HG02763 (cell line): ENCODE results near the gene COL5A2.

Source experiments
- ATAC-seq: cut with Tn5 transposase; IDR thresholded peaks from one replicate; pipeline ENCODE4 v1.9.1; 2021; ENCODE audit warnings: mild to moderate bottlenecking, moderate library complexity; ENCODE audit not compliant: unreplicated experiment

The COL5A2 gene

DNA sequence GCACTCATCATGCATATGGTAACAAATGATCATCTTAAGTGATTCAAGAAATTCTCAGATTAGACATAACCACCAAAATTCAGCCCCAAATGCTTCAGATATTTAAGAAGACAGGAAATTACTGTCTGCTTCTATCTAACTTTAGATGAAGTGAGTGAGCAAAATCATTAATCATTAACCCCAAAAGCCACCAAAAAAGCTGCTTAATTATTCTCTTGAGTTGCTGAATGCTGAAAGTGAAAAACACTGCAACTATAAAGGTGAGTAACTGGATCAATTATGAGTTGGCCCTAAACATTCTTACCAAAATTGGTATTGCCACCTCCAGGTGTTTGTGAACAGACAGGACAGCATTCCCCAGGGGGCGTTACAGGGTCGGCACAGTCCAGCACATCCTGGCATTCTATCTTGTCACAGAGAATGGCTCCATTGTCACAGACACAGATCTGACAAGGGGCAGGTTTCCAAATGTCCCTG, 69.6 kb downstream of the COL5A2 start:
- ATAC-seq = peak; percentile 93

DNA sequence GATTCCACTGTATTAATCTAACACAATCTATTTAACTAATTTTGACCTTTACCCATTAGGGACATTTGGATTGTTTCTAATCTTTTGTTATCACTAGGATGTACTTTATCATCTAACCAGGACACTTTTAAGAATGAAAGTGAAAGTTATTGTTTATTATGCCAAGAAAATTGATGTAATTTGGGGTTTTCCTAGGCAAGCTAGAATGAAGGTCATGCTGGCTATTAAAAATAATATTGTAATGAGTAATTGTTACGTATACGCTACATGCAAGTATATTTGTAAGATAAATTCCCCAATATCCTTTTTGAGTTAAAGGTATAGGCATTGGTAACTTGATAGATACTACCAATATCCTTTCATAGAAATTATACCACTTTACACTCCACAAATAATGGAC, 74.6 kb downstream of the COL5A2 start:
- no peak for ATAC-seq

DNA sequence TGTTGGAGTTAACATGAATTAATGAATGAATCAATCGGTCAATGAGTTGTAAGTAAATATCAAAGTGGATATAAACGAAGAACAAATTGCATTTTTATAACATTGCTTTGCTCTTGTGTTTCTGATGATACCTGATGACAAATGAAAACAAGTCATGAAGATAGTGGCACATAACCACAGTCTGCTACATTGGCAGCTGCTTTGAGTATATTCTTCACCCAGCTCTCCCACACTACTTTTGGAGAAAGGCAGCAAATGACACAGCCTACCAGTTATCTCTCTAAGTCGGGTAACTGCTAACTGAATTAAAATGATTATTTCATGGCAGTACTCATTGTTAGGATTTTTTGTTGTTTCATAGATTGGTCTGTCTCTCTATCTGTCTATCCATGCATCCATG, 76.8 kb downstream of the COL5A2 start:
- no peak for ATAC-seq

DNA sequence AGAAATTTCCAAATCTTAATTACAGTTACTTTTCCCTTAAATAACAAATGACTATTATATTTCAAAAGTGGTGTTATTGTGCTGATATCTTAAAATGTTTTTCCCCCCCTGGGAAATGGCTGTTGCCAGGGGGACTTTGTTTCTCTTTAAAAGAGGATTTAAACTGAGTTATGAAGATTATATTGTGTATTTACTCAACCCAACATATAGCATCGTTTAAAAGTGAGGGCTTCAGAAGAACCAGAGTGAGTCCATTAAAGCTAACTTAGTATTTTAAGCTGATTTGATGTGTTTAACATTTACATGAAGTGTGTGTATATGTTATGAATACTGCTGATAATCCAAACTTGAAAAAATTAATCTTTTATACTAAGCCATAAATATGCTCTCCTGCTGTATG, 81.6 kb downstream of the COL5A2 start:
- ATAC-seq = no peak

DNA sequence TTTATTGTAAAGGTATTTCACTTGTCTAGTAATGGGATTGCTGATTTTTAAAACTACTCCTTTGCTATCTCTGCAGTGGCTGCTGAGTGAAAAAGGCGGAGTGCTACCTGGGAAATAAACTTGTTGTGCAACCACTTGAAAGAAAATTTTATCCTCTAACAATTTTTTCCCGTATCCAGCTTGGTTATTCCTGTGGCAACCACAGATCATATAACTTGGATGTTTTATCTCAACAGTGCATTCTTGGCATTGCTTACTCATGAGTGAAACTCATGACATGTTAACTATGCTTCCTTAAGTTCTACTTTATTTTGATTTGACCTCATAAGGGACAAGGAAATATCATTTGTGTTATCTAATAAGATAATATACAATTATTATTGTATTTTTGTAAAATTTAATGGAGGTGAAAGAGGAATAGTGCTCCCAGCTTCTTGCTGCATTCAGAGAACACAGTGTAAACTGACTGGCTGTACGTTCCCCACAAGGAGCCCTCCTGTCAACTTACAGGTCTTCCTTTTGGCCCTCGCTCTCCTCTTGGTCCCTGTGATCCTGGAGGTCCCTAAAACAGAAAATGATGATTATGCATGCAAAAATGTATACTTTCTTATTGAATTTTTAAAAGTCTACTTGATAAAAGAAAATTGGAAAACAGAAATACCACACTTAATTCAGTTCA, 82.7 kb downstream of the COL5A2 start:
- ATAC-seq = no peak

DNA sequence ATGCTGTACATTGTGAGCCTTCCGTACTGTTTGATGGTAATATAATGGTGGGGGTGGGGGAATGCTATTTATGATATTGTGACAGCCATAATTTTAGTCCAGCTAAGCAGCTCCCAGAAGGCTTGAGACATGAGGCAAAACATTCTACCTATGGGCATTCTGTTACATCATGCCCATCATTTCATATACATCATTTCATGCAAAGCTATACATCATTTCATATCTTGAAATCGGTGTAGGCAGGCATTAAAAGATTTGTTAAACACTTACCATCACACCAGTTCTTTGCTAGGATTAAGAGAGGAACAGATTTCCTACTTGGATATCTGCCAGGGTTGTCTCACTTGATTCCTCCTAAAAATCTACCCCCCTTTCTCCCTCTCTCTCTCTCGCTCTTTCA, 84.5 kb downstream of the COL5A2 start:
- ATAC-seq = no peak

DNA sequence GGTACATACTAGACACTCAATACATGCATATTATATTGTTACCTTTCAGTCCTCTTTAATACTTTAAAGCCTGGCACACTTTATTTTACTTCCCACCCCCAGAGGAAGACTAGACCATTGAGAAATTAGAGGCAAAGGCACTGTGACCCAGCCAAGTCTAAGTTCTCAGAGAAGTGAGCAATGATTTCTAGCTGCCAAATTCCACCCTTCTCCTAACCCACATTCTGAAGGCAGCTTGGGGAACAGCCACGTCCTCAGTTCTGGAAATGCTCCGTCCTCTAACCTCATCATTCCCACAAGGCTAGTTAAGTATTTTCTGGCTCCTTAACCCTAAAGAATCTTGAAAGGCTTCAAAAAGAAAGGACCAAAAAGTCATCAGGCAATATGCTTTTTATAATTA, 86.6 kb downstream of the COL5A2 start:
- ATAC-seq = no peak

DNA sequence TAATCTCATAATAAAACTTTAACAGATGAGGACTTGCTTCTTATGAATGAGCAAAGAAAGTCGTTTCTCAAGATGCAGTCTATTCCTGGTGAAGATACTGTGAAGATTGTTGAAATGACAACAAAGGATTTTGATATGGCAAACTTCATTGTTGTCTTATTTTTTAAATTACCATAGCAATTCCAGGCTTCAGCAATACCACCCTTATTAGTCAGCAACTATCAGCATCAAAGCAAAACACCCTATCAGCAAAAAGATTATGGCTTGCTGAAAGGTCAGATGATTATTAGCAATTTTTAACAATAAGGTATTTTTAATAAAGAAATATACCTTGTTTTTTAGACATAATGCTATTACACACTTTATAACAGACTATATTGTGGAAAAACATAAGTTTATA, 88.3 kb downstream of the COL5A2 start:
- no peak for ATAC-seq

DNA sequence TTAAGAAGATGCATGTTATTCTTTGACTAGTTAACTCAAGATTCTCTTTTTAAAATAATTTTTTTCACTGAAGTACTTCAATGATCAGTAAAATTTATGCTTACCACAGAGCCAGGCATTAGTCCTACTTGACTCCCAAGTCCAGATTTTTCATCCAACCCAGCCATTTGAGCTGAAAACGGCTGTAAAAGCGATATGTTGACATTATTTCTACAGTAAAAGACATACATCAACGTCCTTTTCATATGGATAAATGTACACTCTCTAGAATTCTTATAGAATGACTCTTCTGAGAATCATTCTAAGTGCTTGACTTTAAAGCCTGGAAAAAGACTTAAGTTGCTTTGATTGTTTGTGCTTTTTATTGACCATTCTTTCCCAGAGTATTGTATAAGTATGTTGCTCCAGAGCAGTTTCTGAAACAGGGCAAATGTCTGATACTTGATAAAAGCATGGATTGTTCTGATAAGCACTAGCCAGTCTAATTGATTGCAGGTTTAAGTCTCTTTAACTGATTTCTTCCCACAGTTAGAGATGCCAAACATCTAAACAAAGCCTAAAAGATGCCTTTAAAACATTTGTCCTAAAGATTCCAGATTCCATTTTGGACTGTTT, 90.9 kb downstream of the COL5A2 start:
- ATAC-seq = no peak

DNA sequence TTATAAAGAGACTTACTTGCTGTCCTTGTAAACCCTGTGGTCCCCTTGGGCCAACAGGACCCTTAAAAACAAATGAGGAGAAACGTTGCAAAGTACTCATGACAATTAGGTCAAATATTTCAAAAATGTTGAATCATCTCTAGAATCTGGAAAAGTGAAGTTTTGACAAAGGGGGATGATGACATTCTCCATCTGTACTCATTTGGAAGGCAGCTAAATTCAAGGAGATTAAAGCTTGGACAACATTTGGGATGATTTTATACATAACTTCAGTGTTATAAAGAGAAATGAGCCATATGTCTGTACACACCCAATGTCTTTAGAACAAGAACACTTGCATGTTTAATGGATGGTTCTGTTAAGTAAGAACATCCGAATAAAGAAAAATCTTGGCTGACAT, 92.9 kb downstream of the COL5A2 start:
- ATAC-seq = no peak

DNA sequence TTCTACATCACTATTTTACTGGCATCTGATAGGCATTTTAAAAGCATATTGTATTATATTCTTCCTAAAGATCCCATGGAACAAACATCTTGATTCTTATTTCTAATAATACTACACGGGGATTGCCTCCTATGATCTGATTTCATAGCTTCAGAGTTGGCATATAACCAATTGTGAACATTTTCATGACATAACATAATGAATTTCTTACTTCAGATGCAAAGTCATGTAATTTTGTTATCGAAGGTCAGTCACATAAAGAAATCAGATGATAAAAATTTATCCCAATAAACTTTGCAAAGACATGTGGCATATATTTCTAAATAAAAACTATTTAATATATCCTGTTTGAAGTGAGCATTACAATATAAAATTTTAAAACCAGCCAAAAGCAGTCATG, 93.3 kb downstream of the COL5A2 start:
- no peak for ATAC-seq

DNA sequence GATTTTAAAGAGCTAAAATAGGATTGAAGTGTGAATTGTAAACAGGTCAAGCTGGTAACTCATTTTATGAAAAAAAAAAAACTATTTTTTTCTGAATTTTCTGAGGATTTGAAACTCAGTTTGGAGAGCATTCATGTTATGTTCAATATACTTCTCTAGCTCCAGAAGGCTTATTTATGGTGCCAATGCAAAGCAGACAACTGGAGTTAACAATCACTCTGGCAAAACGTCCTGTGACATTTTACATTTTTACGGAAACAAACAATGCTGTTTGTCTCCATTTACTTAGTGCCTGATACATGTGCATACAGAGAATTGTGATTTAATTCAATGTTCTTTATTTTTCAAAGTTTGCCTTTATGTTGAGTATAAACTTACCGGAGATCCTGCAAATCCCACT, 96.0 kb downstream of the COL5A2 start:
- ATAC-seq = no peak

DNA sequence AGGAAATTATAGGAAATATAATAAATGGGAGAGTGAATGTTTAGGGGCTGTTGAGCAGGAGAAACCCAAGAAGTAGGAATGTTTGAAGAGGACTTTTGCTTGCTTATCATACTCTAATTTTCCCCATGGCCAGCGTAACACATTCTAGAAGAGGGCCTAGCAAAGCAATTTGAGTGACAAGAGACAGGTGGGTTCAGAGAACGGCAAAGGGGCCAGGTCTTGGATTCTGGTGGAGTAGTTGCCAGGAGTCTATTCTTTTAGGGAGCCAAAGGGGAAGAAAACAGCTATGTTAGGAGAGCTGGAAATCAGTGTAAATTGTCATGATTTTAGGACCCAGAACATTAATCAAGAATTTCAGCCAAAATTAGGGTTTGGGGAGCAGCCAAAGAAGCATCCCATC, 96.5 kb downstream of the COL5A2 start:
- ATAC-seq = no peak

DNA sequence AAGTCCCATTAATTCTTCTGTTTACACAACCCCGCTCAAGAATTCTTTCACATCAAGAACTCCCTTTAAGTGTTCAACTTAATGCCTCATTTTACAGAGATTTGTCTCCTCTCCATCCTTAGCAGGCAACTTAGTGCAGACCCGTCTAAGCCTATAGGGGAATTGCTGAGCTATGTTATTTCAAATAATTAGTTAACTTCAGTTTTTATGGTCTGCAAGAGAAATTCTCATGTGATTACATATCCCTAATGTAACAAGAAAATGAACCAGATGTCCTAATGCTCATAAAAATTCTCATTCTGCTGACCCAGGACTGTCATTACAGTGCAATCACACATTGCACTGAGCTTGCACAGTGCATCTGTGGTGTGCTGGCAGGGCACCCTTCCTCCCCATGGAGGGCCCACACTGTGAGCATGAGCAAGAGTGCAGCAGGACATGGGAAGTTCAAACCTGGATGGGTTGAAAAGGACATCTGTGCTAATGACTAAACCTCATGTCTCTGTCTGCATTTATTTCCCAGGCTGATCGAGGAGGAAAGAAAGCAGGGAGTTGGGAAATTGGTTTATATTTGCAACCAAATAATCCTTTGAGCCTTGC, 97.1 kb downstream of the COL5A2 start:
- ATAC-seq = no peak

DNA sequence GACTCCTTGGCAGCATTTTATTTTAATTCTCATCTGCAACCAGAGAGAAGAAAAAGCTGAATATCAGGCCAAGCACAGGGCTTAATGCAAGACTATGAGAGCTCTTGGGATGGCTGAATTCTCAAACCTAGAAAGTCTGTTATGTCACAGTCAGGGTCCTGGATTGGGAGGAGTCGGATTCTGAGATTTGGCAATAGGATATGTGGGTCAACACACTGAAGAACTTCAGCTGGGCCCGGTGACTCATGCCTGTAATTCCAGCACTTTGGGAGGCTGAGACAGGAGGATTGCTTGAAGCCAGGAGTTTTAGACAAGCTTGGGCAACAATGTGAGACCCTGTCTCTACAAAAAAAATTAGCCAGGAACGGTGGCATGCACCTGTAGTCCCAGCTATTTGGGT, 103.0 kb downstream of the COL5A2 start:
- no peak for ATAC-seq

DNA sequence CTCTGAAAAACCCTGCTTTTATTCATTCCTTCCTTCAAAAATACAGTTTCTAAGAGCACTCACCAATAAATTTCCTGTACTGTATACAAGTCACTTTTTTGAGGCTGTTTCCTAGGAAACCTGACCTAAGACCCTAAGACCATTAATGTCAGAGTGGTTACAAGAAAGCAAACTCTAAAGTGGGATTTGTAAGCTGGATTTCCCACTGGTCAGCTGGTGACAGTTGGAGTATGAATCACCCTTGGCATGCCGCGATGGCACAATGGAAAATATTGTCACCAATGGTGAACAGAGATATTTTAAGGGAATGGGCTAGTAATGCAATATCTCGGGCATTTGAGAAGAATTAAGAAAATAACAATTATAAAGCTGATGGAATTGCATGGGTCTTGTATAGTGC, 103.4 kb downstream of the COL5A2 start:
- ATAC-seq = no peak

DNA sequence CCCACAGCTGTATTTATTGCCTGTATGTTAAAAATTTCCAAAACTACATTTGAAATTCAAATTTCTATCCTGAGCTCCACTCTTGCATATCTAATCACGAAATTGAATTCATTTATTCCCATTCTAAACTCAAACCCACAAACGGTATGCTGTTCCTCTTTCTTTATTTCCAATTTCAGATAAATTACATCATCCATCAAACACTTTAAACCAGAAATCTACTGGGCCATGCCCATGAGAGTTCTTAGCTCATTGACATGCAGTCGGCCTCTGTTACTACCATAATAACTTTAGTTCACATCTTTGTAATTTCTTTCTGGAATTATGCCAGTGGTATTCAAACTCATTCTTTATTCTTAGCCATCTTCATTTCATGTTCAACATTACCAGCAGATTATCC, 105.1 kb downstream of the COL5A2 start:
- no peak for ATAC-seq

DNA sequence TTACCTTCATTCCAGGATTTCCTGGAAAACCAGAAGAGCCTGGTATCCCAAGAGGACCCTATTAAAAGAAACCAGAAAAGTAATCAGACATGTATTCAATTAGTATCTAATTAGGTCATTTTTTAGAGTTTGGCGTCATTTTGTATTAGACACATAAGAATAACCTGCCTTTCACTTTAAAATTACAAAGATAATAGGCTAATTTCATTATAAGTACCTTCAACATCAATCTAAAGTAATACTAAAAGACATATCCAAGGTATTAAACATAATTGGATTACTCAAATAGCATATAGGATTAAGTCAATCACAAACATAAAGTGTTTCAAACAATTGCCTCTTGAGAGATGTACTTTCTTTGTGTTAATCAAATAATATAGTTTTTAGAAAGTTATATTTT, 107.5 kb downstream of the COL5A2 start:
- ATAC-seq = no peak

DNA sequence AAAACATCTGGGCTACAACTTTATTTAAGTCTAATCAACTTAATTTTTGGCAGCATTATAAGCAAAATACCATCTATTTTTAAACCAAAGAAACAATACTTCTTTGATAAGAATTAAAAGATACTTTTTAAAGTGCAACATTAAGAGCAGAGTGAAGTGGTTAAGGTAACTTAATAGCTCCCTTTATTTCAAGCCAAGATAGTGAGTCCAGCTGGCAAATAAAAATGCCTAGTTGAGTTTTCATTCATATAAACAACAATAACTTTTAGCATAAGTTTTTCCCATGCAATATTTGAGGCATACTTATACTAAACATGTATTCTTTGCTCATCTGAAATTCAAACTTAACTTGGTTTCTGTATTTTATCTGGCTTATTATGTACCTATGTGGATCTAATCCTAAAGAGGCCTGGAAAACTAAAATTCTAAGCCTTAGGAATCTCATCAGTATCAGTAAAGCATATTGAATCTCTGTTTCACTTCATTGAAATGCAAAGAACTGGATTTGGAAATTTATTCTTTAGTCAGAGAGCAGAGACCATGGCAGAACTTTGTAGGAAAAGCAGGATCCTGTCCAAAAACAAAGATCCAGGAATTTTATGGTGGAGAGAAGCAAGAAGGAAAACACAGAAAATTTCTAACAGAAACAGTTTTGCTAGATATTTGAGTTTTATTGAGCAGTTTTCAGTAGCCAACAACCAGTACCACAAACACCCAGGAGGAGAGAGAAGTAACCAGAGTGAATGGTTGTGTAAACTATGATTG, 109.5 kb downstream of the COL5A2 start:
- ATAC-seq = no peak

DNA sequence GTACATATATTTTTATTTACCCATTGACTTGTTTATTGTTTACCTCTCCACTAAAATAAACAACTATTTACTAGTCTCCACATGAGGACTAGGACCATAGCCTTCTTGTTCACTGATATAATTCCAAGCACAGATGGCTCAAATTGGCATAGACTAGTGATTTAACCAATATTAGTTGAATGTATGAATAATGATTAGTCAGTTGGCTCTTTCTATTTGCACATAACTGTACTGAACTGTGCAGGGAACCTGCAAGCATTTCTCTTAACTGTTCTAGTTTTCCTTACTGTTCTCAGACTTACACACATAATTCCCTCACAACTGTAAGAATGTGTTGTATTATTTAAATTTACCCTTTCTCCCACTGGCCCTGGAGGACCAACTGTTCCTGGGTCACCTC, 113.5 kb downstream of the COL5A2 start:
- ATAC-seq = no peak

DNA sequence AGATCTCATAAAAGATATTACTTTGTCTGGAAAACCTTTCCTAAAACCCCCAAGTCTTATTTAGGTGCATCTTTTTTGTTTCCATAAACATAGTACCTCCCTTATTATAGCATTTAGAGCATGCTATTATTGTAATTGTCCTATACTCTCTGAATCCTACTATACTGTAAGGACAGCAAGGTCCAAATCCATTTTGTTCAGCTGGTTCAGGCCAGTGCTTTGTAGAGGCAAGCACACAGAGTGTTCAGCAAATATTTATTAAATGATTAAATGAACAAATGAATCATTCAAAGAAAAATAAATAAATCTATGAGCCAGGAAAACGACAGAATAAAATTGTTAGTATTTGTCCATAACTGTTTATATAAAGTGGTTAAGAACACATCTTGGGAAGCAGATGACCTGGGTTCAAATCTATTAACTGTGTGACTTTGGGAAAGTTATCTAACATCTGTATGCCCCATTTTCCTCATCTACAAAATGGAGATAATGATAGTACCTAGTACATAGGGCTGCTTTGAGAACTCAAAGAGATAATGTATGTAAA, 119.4 kb downstream of the COL5A2 start:
- no peak for ATAC-seq

DNA sequence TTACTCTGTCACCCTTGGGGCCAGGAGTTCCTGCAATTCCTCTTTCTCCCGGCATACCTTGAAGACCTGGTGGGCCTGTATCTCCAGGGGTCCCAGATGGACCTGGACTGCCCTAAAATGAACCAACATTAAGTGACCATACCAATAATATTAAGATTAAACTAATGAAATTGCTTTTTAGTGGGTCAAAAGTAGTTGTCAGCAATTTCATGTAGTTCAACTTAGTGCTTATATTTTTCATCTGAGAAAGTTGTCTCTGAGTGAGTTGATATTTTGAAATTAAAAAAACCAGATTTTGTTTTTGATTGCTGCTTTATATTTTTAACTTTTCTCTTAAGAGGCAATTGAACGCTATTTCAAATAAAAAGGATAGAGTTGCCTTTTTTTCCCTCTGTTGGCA, 122.2 kb downstream of the COL5A2 start:
- no peak for ATAC-seq
